ENCODE measurements around the gene KCNIP1. TPM values are rescaled to one million over a fixed set of nuclear protein-coding genes. Genes with fewer than 3 reads are reported as not detected.

Gene KCNIP1
- total RNA-seq, 3 donors from 2014 or later (not counting 1 experiment from before 2014, with no cell fraction given), result not detected

- no peak for TF ChIP-seq CTCF (IDR thresholded peaks at IDR 0.05)
- no peaks in the 10 kb centered on the region for H3K9me3 ChIP-seq (ENCODE audit: control insufficient read depth, insufficient read depth, low read length)
- intact Hi-C loops (cut with micrococcal nuclease), result no loop called here
- no peak overlapping the region for H3K27ac Mint-ChIP-seq
- ATAC-seq (no peak), DNase-seq (no peak)
- no peak overlapping the region for H3K4me3 Mint-ChIP-seq
- H3K4me3 ChIP-seq (ENCODE audit: low read length), result no peak overlapping the region
- no peak overlapping the region for H3K27ac ChIP-seq (ENCODE audit: low read length)
- H3K4me1 ChIP-seq (ENCODE audit: control insufficient read depth, insufficient read depth, low read length), result no peaks in the 10 kb centered on the region
- no peaks in the 10 kb centered on the region for H3K36me3 ChIP-seq (ENCODE audit: control insufficient read depth, insufficient read depth, low read length)
- H3K4me1 Mint-ChIP-seq, result no peaks in the 10 kb centered on the region
- no peaks in the 10 kb centered on the region for H3K27me3 ChIP-seq (ENCODE audit: control insufficient read depth, insufficient read depth, low read length)
- H3K9me3 Mint-ChIP-seq, result no peaks in the 10 kb centered on the region
- WGBS (ENCODE audit: insufficient coverage), result 4% methylated on average over 15 of the region's 16 CpGs
- no peaks in the 10 kb centered on the region for H3K36me3 Mint-ChIP-seq
- H3K27me3 Mint-ChIP-seq (ENCODE audit: low read depth in 2 of 2), result peaks cover 28 to 36% of the 10 kb centered on the region in 2 donors
Measured at GRCh38 chr5:170571875-170572852, 68.3 kb downstream of the KCNIP1 start.

GRCh38 chr5:170573114-170573513 is 69.3 kb downstream of the KCNIP1 start:
- H3K9me3 ChIP-seq (ENCODE audit: control insufficient read depth, insufficient read depth, low read length), result no peaks in the 10 kb centered on the region
- no peak overlapping the region for H3K4me3 Mint-ChIP-seq
- no peak overlapping the region for H3K27ac ChIP-seq (ENCODE audit: low read length)
- TF ChIP-seq CTCF (IDR thresholded peaks at IDR 0.05), result no peak
- H3K27ac Mint-ChIP-seq, result no peak overlapping the region
- intact Hi-C loops (cut with micrococcal nuclease), result no loop called here
- H3K36me3 ChIP-seq (ENCODE audit: control insufficient read depth, insufficient read depth, low read length), result no peaks in the 10 kb centered on the region
- no peaks in the 10 kb centered on the region for H3K4me1 ChIP-seq (ENCODE audit: control insufficient read depth, insufficient read depth, low read length)
- H3K4me3 ChIP-seq (ENCODE audit: low read length), result no peak overlapping the region
- no peaks in the 10 kb centered on the region for H3K9me3 Mint-ChIP-seq
- 85% methylated on average over 4 of the region's 4 CpGs for WGBS (ENCODE audit: insufficient coverage)
- no peaks in the 10 kb centered on the region for H3K36me3 Mint-ChIP-seq
- DNase-seq (no peak), ATAC-seq (no peak)
- no peaks in the 10 kb centered on the region for H3K4me1 Mint-ChIP-seq
- H3K27me3 Mint-ChIP-seq (ENCODE audit: low read depth in 2 of 2), result peaks cover 29 to 42% of the 10 kb centered on the region in 2 donors
- no peaks in the 10 kb centered on the region for H3K27me3 ChIP-seq (ENCODE audit: control insufficient read depth, insufficient read depth, low read length)

GRCh38 chr5:170573660-170574059 is 69.8 kb downstream of the KCNIP1 start:
- intact Hi-C loops (cut with micrococcal nuclease), result no loop called here
- H3K9me3 Mint-ChIP-seq, result peaks cover 0 to 3% of the 10 kb centered on the region in 2 donors

More at GRCh38 chr5:170573660-170574059, 69.8 kb downstream of the KCNIP1 start:
- peaks cover 29 to 46% of the 10 kb centered on the region in 2 donors for H3K27me3 Mint-ChIP-seq (ENCODE audit: low read depth in 2 of 2)
- Histone ChIP-seq H3K27me3 (ENCODE audit: control insufficient read depth, insufficient read depth, low read length) (no peaks in the 10 kb centered on the region), H3K4me3 (ENCODE audit: low read length) (no peak overlapping the region), H3K36me3 (ENCODE audit: control insufficient read depth, insufficient read depth, low read length) (no peaks in the 10 kb centered on the region), H3K4me1 (ENCODE audit: control insufficient read depth, insufficient read depth, low read length) (no peaks in the 10 kb centered on the region), H3K27ac (ENCODE audit: low read length) (no peak overlapping the region), H3K9me3 (ENCODE audit: control insufficient read depth, insufficient read depth, low read length) (no peaks in the 10 kb centered on the region)
- H3K4me3 Mint-ChIP-seq, result no peak overlapping the region
- TF ChIP-seq CTCF (IDR thresholded peaks at IDR 0.05), result no peak
- no peaks in the 10 kb centered on the region for H3K36me3 Mint-ChIP-seq
- no peak for ATAC-seq
- no peaks in the 10 kb centered on the region for H3K4me1 Mint-ChIP-seq
- no peak overlapping the region for H3K27ac Mint-ChIP-seq
- no peak for DNase-seq
- WGBS (ENCODE audit: insufficient coverage), result 92% methylated on average over 1 of the region's 1 CpG

All from natural killer cell (primary cell).